Measurements from ENCODE around the gene RDH11.

DNA sequence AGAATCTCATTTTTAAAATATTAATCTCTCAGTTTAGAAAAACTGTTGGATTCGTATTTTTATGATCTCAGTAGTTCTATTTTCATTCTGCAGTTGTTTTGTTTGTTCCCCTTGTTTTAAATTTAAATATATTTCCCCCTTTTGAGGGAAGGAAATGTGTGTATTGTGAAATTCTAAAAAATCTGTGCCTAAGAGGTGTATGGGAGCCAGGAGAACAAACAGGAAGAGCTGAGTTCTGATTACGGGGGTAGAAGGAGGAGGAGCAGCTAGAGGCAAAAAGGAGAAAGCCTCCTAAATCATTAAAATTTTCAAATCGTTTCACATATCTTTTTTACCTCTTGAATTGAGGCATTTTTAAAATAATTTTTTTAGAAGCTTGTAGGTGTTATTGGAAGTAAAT lies 8.4 kb upstream of the RDH11 start:
- no peak for TF ChIP-seq POLR2AphosphoS5 (IDR thresholded peaks at IDR 0.05; ENCODE audit: low read depth, low read length)
- TF ChIP-seq SIN3A (IDR thresholded peaks at IDR 0.05; ENCODE audit: borderline replicate concordance, insufficient read depth, low read length): no peak
- TF ChIP-seq TAF1 (IDR thresholded peaks at IDR 0.05; ENCODE audit: borderline replicate concordance, insufficient read depth, low read length): no peak
